AG04449 (cell line): ENCODE results near the gene LPP.

Experiments
- CTCF ChIA-PET: fragments of 350-600 bp; formaldehyde crosslinking; extraction: SDS; loops from one replicate; lab custom pipeline; 2021; ENCODE audit warnings: antibody characterized with exemption; lab: Yijun Ruan, JAX
- POLR2A ChIA-PET: fragments of 400-600, 350-600 bp; formaldehyde crosslinking; extraction: SDS; loops from one replicate; lab custom pipeline; 2020; ENCODE audit warnings: antibody characterized with exemption, inconsistent platforms; lab: Yijun Ruan, JAX
- DNase-seq: peaks from one replicate; pipeline ENCODE4 v3.0.0-alpha.2; 2010; ENCODE audit warnings: low read depth, low spot score
- H3K4me3 ChIP-seq: 2 replicates; pipeline ENCODE4 v1.5.1; 2011; ENCODE audit warnings: low read depth, mild to moderate bottlenecking, control low read depth, low read length
- CTCF ChIP-seq: IDR thresholded peaks from one replicate; pipeline ENCODE4 v1.5.1; 2011; ENCODE audit warnings: mild to moderate bottlenecking, moderate library complexity, low read length, control low read depth, inconsistent platforms; ENCODE audit not compliant: insufficient read depth; ENCODE audit errors: missing control alignments

The LPP gene

GRCh38 chr3:188589771-188590170 is 435.8 kb downstream of the LPP start:
- ChIA-PET CTCF (interaction anchor here (0.8 kb wide), 1 partner anchor 17 kb away, joined by 3 read pairs; no protein-coding TSS in a partner anchor), POLR2A (no interaction called here)
- no peak overlapping the region for H3K4me3 ChIP-seq
- TF ChIP-seq CTCF, result no peak
- no peak for DNase-seq

- CTCF ChIA-PET, result no interaction called here
- no peak overlapping the region for H3K4me3 ChIP-seq
- POLR2A ChIA-PET, result no interaction called here
- no peak for TF ChIP-seq CTCF
- no peak for DNase-seq
Measured at GRCh38 chr3:188590557-188590956, 436.6 kb downstream of the LPP start.

DNA sequence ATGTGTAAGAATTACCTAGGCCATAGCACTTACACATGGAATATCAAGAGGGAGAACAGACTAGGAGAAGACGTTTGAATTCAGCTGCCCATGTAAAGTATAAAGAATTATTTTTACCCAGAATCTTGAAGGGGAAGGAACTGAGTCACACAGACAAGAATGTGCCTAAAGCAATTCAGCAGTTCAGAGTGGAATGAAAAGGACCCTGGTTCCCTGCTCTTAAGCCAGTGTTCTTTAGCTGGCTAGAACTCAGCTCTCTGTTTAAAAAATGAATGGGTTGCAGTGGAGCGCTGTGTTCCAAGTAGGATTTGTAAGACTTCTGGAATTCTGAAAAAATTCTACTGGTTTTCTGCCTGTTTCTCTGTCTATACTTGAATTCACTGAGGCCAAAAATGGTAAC is 440.2 kb downstream of the LPP start:
- no peak overlapping the region for H3K4me3 ChIP-seq
- ChIA-PET CTCF (interaction anchor here (0.9 to 1.4 kb wide), 6 partner anchors 8 to 854 kb away, joined by 3 to 7 read pairs (median 3); no protein-coding TSS in a partner anchor), POLR2A (interaction anchor here (0.6 to 1.2 kb wide), 4 partner anchors 10 to 848 kb away, joined by 3 read pairs; no protein-coding TSS in a partner anchor)
- DNase-seq, result peak; percentile 89
- TF ChIP-seq CTCF, result no peak

DNA sequence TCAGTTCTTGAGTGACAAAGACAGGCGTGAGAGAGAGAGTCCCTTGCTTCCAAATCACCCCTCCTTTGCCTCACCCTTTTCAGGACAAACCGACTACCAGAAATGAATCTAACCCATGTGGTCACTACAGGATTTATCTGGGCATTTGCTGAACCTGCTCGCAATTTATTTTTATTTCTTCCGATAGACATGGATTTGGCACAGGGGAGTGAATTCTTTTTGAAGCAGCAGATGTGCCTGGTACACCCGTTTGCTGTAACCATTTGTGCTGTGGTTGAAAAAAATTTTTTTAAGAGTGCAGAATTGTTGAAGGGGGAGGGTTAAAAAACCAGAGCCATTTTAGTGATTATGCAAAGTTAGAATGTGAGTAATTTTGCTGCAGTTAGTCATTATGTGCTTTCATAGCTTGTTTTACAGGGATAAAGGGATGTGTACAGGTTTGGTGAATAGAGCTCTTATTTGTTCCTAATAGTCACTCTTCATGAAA is 442.0 kb downstream of the LPP start:
- CTCF ChIA-PET, result interaction anchor here (1.3 to 2.1 kb wide), 2 partner anchors 359 to 857 kb away, joined by 4 to 11 read pairs; no protein-coding TSS in a partner anchor

GRCh38 chr3:188598894-188599293 is 444.9 kb downstream of the LPP start:
- H3K4me3 ChIP-seq, result no peak overlapping the region
- DNase-seq, result no peak
- no peak for TF ChIP-seq CTCF
- ChIA-PET POLR2A (no interaction called here), CTCF (interaction anchor here (0.7 kb wide), 1 partner anchor 357 kb away, joined by 4 read pairs; no protein-coding TSS in a partner anchor)

More for the DNA sequence above, 442.0 kb downstream of the LPP start:
- POLR2A ChIA-PET, result no interaction called here
- H3K4me3 ChIP-seq, result no peak overlapping the region
- TF ChIP-seq CTCF, result no peak
- DNase-seq, result no peak

GRCh38 chr3:188602111-188602510 is 448.2 kb downstream of the LPP start:
- ChIA-PET CTCF (interaction anchor here (0.7 to 1.3 kb wide), 3 partner anchors 353 to 862 kb away, joined by 3 to 6 read pairs (median 3); no protein-coding TSS in a partner anchor), POLR2A (interaction anchor here (0.7 kb wide), 1 partner anchor 307 kb away, joined by 3 read pairs; no protein-coding TSS in a partner anchor)
- no peak overlapping the region for H3K4me3 ChIP-seq
- no peak for TF ChIP-seq CTCF
- DNase-seq, result no peak
